Measurements from ENCODE around the gene DLG2.

The DLG2 gene

GRCh38 chr11:83648610-83649527 lies 1978.3 kb downstream of the DLG2 start:
- ChIA-PET CTCF (no interaction called here), POLR2A (no interaction called here)
- no peak for TF ChIP-seq CTCF (IDR thresholded peaks at IDR 0.05; ENCODE audit: insufficient read depth, low read length, missing control alignments)
- no peak overlapping the region for H3K4me3 ChIP-seq (ENCODE audit: low read depth, low read length)
- no peak for DNase-seq (ENCODE audit: low read depth, low spot score)

- DNase-seq (ENCODE audit: low read depth, low spot score), result no peak
- TF ChIP-seq CTCF (IDR thresholded peaks at IDR 0.05; ENCODE audit: insufficient read depth, low read length, missing control alignments), result no peak
- CTCF ChIA-PET, result no interaction called here
- POLR2A ChIA-PET, result no interaction called here
- no peak overlapping the region for H3K4me3 ChIP-seq (ENCODE audit: low read depth, low read length)
Observed at GRCh38 chr11:83645561-83645960, 1981.6 kb downstream of the DLG2 start.

- ChIA-PET POLR2A (no interaction called here), CTCF (no interaction called here)
- no peak for TF ChIP-seq CTCF (IDR thresholded peaks at IDR 0.05; ENCODE audit: insufficient read depth, low read length, missing control alignments)
- H3K4me3 ChIP-seq (ENCODE audit: low read depth, low read length), result no peak overlapping the region
- no peak for DNase-seq (ENCODE audit: low read depth, low spot score)
Observed at GRCh38 chr11:83643115-83643514, 1984.0 kb downstream of the DLG2 start.

- POLR2A ChIA-PET, result no interaction called here
- CTCF ChIA-PET, result no interaction called here
- TF ChIP-seq CTCF (IDR thresholded peaks at IDR 0.05; ENCODE audit: insufficient read depth, low read length, missing control alignments), result no peak
- no peak for DNase-seq (ENCODE audit: low read depth, low spot score)
- no peak overlapping the region for H3K4me3 ChIP-seq (ENCODE audit: low read depth, low read length)
Observed at GRCh38 chr11:83642500-83642899, 1984.6 kb downstream of the DLG2 start.

- CTCF ChIA-PET, result no interaction called here
- POLR2A ChIA-PET, result no interaction called here
- no peak overlapping the region for H3K4me3 ChIP-seq (ENCODE audit: low read depth, low read length)
- DNase-seq (ENCODE audit: low read depth, low spot score), result no peak
- no peak for TF ChIP-seq CTCF (IDR thresholded peaks at IDR 0.05; ENCODE audit: insufficient read depth, low read length, missing control alignments)
Observed at GRCh38 chr11:83641511-83641910, 1985.6 kb downstream of the DLG2 start.

GRCh38 chr11:83639995-83640758 lies 1987.0 kb downstream of the DLG2 start:
- CTCF ChIA-PET, result no interaction called here
- TF ChIP-seq CTCF (IDR thresholded peaks at IDR 0.05; ENCODE audit: insufficient read depth, low read length, missing control alignments), result no peak
- no peak for DNase-seq (ENCODE audit: low read depth, low spot score)
- POLR2A ChIA-PET, result no interaction called here
- H3K4me3 ChIP-seq (ENCODE audit: low read depth, low read length), result no peak overlapping the region
